Measurements from ENCODE around the gene MYLK.

MYLK gene

GRCh38 chr3:123638936-123639689 is 245.0 kb downstream of the MYLK start:
- TF ChIP-seq, protein P1, sequence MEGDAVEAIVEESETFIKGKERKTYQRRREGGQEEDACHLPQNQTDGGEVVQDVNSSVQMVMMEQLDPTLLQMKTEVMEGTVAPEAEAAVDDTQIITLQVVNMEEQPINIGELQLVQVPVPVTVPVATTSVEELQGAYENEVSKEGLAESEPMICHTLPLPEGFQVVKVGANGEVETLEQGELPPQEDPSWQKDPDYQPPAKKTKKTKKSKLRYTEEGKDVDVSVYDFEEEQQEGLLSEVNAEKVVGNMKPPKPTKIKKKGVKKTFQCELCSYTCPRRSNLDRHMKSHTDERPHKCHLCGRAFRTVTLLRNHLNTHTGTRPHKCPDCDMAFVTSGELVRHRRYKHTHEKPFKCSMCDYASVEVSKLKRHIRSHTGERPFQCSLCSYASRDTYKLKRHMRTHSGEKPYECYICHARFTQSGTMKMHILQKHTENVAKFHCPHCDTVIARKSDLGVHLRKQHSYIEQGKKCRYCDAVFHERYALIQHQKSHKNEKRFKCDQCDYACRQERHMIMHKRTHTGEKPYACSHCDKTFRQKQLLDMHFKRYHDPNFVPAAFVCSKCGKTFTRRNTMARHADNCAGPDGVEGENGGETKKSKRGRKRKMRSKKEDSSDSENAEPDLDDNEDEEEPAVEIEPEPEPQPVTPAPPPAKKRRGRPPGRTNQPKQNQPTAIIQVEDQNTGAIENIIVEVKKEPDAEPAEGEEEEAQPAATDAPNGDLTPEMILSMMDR (IDR thresholded peaks at IDR 0.05; ENCODE audit: insufficient read depth, low read length, missing control alignments): no peak
- POLR2A ChIA-PET: interaction anchor here (0.7 kb wide), 1 partner anchor 51 kb away, joined by 3 read pairs; no protein-coding TSS in a partner anchor
- CTCF ChIA-PET: interaction anchor here (1.3 to 25.0 kb wide), 5 partner anchors 9 to 87 kb away, joined by 4 to 512 read pairs (median 32); no protein-coding TSS in a partner anchor
- DNase-seq (ENCODE audit: low read depth, low spot score): no peak
- H3K4me3 ChIP-seq (ENCODE audit: low read depth, low read length): no peak overlapping the region

DNA sequence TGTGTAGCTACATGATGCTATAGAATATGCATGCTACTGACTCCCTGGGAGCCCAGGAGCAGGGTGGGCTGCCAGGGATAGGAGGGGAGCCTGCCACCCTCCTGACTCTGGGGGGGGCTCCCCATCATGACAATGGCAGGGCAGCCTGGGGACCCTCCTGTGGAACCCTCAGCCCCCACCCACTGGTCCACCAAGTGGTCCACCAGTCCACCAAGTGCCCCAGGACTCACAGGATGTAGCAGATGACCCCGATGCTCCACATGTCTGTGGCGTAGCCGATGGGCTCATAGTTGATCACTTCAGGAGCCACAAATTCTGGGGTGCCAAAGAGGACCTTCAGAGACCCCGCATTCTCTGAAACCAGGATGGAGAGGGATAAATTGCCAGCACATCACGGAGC is 246.3 kb downstream of the MYLK start:
- ChIA-PET POLR2A (no interaction called here), CTCF (interaction anchor here (7.8 to 25.0 kb wide), 2 partner anchors 15 to 88 kb away, joined by 201 to 512 read pairs; no protein-coding TSS in a partner anchor)
- TF ChIP-seq, protein P1 (IDR thresholded peaks at IDR 0.05; ENCODE audit: insufficient read depth, low read length, missing control alignments): no peak
- H3K4me3 ChIP-seq (ENCODE audit: low read depth, low read length): no peak overlapping the region
- no peak for DNase-seq (ENCODE audit: low read depth, low spot score)

DNA sequence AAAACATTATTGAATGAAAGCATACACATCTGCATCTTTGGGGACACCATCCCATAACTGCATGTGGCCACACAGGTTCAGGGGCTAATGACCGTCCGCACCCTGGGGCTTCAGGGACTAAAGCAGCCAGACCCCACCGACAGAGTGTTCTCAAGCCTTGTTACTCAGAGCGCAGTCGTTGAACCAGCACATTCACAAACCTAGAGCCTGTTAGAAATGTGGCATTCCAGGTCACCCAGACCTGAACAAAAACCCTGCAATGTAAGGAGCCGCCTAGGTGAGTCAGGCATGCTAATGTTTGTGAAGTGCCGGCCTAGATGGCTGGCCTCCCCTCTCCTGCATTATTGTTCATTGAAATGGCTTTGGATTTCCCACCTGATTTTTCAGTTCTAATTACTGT is 247.0 kb downstream of the MYLK start:
- ChIA-PET POLR2A (no interaction called here), CTCF (interaction anchor here (1.1 kb wide), 1 partner anchor 86 kb away, joined by 6 read pairs; no protein-coding TSS in a partner anchor)
- TF ChIP-seq, protein P1 (IDR thresholded peaks at IDR 0.05; ENCODE audit: insufficient read depth, low read length, missing control alignments): no peak
- no peak for DNase-seq (ENCODE audit: low read depth, low spot score)
- no peak overlapping the region for H3K4me3 ChIP-seq (ENCODE audit: low read depth, low read length)

- DNase-seq (ENCODE audit: low read depth, low spot score): no peak
- H3K4me3 ChIP-seq (ENCODE audit: low read depth, low read length): no peak overlapping the region
- POLR2A ChIA-PET: no interaction called here
- CTCF ChIA-PET: interaction anchor here (1.1 kb wide), 1 partner anchor 87 kb away, joined by 6 read pairs; no protein-coding TSS in a partner anchor
- TF ChIP-seq, protein P1 (IDR thresholded peaks at IDR 0.05; ENCODE audit: insufficient read depth, low read length, missing control alignments): no peak
These were observed 247.7 kb downstream of the MYLK start for GRCh38 chr3:123636431-123636841.

DNA sequence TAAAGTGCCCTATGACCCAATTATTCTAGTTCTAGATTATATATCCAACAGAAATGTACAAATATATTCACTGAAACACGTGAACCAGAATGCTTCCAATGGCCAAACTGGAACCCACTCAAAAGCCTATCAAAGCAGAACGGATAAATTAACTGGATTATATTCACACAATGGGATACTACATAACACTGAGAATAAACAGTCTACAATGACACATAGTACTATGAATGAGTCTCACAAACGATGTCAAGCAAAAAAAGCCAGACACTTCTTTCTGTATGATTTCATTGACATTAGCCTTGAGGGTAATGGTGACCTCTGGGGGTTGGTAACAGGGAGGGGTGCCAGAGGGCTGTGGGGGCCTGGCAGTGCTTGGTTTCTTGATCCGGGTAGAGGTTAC is 248.4 kb downstream of the MYLK start:
- H3K4me3 ChIP-seq (ENCODE audit: low read depth, low read length): no peak overlapping the region
- ChIA-PET POLR2A (no interaction called here), CTCF (interaction anchor here (1.7 to 4.9 kb wide), 3 partner anchors 7 to 88 kb away, joined by 3 to 54 read pairs (median 16); no protein-coding TSS in a partner anchor)
- DNase-seq (ENCODE audit: low read depth, low spot score): no peak
- TF ChIP-seq, protein P1 (IDR thresholded peaks at IDR 0.05; ENCODE audit: insufficient read depth, low read length, missing control alignments): no peak

DNA sequence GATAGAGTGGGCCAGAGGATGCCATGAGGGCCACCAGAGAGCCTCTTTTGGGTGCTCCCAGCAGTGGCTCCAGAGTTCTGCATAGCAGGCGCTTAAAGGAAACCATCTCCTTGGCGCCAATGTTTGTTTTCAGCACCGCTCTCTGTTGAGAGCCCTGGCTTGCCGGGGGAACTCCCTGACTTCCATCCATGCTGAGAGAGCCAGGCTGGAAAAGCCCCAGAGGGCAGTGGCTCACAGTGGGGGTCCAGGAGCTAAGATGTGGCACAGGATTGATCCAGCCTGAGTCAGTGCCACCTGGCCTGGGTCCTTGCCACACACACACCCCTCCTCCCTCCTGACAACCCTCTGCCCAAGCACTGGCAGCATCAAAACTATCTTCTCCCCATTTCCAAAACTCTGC is 248.9 kb downstream of the MYLK start:
- POLR2A ChIA-PET: no interaction called here

More for the DNA sequence above, 248.9 kb downstream of the MYLK start:
- CTCF ChIA-PET: interaction anchor here (1.7 to 4.9 kb wide), 4 partner anchors 7 to 88 kb away, joined by 3 to 54 read pairs (median 14); no protein-coding TSS in a partner anchor
- no peak for DNase-seq (ENCODE audit: low read depth, low spot score)
- no peak overlapping the region for H3K4me3 ChIP-seq (ENCODE audit: low read depth, low read length)
- TF ChIP-seq, protein P1 (IDR thresholded peaks at IDR 0.05; ENCODE audit: insufficient read depth, low read length, missing control alignments): no peak

Measured in AG04449 (cell line).